ENCODE measurements around the gene CORO6.

The CORO6 gene

DNA sequence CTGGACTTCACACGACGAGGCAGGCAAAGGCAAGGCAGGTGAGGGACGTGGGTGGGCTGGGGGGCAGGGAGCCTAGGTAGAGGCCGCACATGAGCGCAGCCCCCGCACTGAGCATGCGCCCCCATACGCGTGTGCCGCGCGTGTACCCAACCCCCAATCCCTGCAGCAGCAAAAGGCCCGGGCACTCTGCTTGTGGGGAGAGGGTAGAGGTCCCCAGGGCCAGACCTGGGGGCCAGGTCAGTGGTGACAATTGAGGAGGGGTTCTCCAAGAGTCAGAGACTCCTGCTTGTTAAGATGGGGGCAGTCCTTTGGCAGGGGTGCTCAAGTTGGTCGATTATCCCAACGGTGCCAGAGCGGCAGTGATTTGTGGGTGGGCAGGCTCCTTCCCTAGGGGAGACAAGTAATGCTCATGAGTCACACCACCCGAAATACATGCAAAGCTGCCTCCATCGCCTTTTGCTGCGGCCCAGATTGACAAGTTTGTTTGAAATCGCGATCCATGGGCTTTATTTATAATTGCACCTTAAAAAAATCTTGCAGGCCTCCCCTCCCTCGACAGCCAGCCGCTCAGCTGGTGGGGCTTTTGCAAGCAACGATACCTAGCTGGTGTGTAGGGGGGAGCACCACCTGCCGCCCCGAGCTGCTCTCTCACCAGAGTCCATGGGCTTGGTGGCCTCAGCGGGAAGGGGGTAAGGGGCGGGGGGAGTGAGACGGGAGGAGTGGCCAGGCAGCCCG lies 32.1 kb downstream of the CORO6 start:
- DNase-seq (ENCODE audit: low read depth), result no peak

DNA sequence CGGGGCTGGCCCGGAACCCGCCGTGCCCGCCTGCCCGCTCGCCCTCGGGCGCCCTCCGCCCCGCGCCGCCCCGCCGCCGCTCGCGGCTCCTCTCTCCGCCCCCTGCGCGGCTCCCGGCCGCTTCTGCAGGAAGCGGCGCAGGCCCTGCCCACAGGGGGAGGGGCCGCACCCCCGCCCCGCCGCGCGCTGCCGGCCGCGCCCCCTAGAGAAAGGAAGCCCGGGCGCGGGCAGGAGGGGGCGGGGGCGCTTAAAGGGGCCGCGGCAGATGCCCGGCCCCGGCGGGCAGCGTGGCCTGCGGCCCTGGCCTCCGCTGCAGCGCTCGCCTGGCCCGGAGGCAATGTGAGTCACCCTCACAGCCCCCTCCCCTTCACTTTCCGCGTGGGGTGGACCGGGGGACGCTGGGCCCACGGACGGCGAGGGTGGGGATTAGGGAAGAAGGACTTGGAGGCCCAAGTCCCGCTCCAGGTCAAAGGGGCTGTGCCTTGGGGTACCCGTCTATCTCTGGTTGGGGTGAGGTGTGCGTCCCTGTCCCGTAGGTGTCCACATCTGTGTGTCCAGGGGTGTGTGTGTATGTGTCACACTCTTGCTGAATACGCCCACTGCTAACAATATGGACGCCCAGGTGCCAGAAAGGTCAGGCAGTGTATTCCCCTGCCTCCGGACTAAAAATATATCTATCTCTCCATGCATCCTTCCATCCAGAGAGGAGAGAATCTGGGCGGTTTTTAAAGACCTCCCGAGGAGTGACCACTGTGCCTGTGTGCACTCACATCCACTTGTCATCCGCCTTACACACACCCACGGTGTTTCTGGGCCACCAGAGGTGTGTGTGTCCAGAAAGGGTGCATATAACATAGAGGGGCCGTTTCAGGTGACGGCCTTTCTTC lies 32.9 kb downstream of the CORO6 start, which contains the start of gene GIT1:
Gene GIT1 (minus strand): TSS at position 125 of the 887 bp plus-strand sequence. CDS start 270 bp downstream, outside the sequence.
- DNase-seq (ENCODE audit: low read depth), result peak; percentile 77

DNA sequence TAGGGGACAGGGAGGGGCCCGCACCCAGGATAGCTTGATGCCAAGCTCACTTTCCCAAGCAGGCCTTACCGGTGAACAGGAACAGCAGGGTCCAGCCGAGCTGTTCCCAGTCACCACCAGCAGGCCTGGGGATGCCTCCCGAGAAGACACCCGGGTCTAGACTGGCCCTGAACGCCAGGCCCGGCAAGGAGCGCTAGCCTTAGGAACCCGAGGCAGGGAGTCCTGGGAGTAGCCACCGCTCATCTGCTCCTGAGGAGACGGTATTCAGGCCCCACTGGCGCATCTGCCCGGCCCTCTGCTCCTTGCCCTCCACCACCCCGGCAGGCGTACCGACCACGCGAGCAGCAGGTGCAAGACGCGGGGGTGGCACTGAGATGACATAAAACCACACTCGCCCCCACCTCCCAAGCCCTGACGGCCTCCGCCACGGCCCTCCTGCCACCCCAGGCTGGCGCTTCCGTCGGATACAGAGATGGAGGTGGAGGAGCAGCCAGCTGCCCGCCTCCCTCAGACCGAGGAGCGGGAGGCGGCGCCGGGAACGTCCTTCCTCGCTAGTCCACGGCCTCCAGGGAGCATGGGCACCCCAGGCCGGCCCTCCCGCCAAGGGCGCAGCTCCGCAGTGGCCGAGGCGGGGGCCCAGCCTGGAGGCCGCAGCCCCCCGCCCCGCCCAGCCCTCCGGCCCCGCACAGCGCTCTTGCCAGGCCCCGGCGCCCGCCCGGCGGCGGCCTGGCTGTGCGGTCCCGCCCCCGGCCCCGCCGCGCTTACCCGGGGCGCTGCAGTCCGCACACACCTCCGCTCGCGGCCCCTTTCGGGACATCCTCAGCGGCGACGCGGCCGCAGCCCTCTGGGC lies 33.9 kb downstream of the CORO6 start:
- DNase-seq (ENCODE audit: low read depth), result no peak

DNA sequence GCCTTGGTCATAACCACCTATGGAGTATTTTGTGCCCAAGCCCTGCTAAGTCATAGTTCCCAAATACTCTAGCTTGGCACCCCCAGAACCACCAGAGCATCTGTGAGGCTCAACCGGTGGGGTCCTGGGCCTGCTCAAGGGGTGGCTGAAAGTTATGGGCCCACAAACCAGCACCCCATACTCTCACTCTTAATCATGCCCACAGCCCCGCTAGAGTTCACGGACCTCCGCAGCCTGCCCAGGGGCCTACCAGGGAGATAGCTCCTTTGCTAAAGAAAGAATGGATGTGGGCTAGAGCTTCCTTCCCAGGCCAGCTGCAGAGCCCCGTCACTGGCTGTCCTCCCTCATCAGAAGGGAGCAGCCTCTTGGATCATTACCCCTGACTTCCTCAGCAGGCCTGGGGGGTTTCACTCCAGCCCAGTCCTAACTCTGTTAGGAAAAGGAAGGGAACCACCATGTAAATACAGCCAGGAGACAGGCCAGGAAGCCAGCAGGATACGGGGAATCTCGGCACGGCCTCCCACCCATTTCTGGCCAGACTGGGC lies 34.6 kb downstream of the CORO6 start:
- DNase-seq (ENCODE audit: low read depth), result no peak

DNA sequence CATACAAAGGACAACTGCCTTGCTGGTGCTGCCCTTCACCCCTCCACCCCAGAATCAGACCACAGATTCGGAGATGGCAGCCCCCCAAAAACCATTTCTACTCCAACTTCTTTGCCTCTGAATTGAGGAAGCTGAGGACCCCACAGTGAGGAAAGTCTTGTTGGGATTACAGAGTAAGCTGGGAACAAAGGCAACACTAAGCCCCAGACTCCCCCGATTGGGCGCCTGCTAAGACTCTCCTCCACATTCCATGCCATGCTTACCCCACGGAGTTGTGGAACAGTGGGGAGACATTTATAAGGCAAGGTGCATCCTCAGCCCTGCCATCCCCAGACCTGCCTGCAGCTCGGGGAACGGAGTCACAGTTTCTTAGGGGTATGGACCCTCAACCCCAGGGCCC lies 35.1 kb downstream of the CORO6 start:
- DNase-seq (ENCODE audit: low read depth), result no peak

DNA sequence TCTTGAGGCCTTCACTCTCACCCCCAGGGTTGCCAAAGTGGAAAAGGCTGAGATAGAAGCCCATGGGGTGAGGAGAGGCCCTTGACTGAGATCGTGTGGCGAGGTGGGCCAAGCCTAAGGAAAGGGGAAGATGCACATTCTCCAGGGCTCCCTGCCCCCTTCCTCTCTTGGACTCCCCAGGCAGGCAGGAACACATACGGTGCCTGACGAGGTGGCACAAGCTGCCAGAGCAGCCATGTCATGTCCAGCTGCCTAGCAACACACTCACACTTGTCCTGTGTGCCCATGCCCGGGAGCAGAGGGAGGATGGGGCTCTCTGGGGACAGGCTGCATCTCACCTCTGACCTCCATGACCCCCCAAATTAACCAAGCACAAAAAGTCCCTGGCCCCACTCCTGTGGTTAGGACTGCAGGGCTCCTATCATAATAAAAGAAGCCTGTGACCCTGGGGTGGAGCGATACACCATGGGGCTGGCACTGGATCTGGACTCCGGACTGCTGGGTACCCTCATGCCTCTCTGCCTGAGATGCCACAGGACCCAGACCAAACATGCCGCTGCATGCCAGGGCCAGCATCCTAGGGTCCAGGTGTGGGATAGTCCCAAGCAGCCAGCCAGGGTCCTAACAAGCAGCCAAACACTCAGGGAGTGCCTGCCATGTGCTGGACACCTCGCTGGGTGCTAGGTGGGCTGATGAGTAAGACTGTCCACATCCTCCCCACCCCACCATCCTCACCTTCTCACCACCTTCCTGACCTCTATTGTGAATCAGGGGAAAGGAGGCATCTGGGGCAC lies 35.8 kb downstream of the CORO6 start:
- no peak for DNase-seq (ENCODE audit: low read depth)

DNA sequence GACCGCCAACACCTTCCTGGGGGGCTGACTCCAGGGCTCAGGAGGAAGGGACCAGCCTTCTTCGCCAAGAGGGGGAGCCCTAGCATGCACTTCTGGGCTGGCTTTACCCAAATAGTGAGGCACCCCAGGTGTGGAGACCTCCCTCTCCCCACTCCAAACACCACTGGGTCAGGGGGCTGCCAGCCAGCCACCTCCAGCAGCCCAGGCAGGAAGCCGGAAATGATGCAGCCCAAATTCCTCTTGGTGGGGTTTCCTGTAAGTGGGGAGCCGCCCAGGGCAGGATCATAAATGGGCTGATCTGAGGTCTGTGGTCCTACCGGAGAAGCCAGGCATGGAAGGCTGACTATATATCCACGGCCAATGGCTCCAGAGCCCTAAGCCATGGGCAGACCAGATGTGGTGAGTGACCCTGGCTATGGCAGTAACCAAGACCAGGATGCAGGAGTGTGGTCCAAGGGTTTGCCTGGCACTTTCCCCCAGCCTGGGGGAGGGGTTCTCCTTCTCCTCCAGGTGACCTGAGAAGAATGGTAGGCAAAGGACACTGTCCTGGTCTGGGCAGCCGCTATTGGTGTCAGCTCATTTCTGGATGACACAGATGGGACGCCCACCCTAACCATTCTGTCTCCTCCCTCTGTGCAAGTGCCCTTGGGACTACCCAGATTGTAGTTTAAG lies 37.5 kb downstream of the CORO6 start:
- DNase-seq (ENCODE audit: low read depth), result no peak

DNA sequence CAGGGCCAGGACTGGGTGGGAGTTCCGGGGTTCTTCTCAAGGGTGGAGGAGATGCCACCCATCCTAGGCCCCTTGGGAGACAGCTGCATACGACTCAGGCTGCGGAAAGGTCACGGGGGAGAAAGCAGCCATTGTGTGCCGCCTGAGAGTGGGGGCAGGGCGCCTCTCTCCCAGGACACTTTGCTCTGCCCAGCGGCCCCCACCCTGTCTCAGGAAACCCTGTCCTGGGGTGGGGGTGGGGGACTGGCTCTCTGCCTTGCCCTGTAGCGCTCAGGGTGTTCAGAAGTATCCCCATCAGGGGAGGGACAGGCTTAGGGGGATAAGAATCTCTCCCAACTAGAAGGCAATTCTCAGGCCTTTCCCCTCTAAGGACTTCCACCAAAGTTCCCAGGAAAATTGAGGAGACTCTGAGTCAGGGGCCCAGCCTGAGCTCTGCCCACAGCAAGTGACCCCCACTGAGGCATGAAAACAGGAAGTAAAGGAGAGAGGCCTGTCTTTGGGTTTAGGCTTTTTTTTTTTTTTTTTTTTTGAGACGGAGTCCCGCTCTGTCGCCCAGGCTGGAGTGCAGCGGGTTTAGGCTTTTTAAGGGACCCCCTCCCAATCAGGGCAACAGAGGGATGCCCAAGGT lies 38.1 kb downstream of the CORO6 start:
- DNase-seq (ENCODE audit: low read depth), result no peak

DNA sequence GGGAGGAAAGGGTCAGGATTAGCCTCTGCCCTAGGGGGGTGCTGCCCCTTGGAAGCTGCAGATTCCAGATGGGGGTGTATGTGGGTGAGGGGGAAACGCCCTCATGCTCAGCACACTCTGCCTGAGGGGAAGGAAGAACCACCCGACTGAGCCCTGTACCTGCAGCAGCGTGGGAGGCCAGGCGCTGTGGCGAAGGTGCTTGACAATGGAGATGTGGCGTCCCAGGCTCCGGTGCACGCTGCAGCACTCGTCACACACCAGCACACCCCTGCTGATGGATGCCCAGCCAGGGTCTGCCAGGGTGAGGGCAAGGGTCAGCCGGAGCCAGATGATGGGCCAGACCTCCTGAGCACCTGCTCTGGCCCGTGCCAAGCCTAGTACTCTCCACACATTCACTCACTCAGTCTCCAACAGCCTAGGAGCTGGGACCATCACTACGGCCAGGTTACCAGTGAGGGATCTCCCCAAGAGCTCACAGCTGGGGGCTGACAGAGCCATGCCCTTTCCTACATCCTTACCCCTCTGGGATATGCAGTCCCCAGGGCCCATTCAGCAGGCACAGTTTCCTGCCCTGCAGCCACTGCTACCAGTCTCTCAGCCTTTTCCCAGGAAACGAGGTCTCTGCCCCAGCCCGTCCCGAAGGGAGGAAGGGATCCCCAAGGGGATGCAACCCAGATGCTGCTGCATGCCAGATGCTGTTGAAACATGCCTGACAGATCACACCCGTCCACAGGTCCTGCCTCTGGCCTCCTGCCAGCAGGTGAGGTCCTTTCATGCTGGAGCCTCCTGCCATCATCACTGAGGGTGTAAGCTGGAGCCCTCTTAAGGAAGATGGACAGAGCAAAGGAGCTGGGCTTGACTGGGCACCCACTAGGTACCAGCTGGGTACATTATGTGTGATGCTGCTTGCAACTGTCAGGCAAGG lies 39.1 kb downstream of the CORO6 start:
- no peak for DNase-seq (ENCODE audit: low read depth)

DNA sequence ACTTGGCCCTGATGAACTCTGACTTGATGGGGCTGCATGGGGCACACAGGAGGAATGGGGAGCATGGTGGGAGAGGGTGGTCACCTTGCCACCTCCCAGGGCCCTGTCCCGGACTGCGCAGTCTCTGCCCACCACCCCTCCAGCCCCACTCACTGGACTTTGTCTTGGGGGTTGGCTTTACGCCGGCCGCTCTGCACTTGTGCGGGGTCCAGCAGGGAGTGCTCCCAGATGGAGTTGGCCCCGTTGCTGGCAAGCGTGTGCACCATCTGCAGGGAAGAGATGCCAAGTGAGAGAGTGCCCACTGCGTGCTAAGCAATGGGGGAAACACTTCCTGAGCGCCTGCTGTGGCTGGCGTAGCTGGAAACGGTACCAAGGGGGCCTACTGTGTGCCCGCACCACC lies 39.9 kb downstream of the CORO6 start:
- no peak for DNase-seq (ENCODE audit: low read depth)

DNA sequence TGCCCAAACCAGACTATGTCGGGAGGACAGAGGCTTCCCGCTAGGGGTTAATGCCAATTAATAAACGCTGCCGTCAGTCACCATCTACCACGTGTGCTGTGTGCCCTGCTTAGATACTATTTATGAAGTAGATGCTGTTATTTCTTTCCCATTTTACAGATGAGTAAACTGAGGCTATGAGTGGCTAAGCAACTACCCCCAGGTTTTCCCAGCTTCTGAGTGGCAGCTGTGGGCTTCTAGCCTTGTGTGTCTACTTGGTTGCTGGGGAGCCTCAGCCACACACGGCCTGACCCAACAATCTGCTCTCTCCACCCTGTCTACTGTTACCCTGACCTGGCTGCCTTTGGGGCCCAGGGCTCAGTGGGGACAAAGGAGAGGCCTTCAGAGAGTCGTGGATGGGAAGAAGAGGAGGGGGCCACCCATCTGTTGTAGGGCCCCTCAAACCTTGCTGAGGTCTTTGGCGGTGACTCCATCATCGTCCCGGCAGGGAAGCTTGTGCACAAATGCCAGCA lies 40.4 kb downstream of the CORO6 start:
- no peak for DNase-seq (ENCODE audit: low read depth)

DNA sequence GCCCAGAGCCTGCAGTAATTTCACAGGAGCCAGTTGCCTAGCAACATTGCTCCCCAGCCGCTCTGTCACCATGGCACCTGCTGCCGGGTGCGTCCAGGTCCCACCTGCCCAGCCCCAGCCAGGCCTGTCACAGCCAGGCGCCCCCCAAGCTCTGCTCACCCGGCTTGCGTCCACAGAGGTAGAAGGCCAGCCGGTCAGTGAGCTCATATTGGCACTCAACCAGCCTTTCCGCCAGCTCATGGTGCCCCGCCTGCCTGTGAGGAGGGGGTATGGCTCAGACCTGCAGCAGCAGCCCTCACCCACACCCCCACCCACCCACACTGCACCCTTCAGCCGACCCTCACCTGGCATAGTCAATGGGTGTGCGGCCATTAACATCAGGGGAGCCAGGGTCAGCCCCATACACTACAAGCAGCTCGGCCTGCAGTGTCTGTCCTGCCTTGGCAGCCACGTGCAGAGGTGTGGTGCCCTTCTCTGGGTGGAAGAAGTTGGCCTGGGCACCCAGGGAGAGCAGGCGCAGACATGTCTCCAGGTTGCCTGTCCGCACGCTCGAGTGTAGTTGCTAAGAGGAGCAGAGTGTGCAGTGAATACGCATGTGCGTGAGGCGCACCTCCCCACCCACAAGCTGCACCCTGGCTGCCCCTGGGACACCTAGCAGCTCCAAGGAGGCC lies 41.0 kb downstream of the CORO6 start:
- no peak for DNase-seq (ENCODE audit: low read depth)

DNA sequence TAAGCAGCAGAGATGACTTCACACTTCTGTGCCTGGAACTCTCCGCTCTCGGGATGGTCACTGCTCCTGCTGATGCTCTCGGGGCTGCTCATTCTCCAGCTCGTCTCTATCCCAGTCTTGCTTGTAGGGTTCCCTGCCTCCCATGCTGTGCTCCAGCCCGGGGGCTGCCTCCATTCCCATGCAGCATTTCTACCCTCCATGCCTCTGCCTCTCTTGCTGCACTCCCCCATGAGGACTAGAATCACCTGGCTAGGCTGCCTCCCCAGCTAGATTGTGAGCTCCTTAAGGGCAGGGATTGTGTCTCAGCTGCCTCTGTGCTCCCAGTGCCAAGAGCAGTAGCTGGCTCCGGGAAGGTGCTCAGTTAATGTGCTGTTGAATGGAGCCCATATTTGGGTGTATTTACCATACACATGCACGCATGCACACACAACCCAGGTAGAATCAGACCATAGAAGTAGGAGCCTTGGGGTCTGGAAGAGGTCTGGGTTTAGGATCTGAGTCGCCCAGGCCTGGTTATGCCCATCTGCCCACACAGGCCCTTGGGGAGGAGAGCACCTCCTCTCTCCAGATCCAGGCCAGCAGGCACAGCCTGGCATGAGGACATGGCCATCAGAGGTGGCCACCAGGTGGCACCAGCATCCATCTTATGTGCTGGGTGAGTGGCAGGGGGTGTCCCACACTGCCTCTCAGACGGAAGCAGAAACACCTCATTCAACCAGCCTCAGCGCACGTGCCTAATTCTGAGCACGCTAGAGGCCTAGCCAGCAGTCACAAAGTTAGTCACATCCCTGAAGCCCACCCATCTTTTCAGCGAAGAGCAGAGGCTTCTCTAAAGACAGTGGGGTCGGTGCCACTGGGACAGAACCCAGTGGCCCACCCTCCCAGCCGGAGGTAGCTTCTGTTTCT lies 42.6 kb downstream of the CORO6 start:
- peak; percentile 85 for DNase-seq (ENCODE audit: low read depth)

DNA sequence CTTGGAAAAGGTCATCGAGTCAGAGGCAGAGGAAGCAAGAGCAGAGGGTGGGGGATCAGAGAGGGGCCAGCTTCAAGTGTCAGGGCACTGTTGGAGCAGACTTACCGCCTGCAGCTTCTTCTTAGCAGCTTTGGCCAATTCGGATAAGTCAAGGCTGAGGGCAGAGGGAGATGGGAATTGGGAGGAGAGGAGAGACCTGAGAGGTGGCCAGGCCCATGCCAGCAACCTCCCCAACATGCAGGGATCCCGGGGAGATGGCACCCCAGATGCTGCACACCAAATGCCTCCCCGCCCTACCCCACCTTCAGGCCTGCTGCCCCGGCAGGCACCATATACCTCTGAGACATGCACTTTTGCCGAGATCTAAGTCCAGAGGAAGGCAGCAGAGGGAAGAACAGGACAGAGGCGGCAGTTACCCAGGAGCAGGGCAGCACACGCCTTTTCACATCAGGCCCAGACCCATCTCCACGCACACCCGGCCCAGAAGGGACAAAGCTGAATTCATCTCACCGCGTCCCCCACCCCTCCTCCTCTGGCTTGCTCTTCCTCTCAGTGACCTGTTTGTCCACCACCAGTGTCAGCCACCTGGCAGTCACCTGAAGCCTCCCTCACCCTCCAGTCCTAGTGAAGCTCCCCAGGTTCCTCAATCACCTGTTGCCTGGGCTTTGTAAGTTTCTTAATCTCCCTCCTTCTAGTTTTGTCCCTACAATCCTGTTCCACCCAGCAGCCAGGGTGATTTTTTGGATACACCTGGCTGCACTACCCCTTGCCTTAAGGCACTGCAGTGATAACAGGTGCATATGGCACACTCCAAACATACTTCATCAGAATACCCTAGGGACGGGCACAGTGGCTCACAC lies 43.9 kb downstream of the CORO6 start:
- DNase-seq (ENCODE audit: low read depth), result no peak

DNA sequence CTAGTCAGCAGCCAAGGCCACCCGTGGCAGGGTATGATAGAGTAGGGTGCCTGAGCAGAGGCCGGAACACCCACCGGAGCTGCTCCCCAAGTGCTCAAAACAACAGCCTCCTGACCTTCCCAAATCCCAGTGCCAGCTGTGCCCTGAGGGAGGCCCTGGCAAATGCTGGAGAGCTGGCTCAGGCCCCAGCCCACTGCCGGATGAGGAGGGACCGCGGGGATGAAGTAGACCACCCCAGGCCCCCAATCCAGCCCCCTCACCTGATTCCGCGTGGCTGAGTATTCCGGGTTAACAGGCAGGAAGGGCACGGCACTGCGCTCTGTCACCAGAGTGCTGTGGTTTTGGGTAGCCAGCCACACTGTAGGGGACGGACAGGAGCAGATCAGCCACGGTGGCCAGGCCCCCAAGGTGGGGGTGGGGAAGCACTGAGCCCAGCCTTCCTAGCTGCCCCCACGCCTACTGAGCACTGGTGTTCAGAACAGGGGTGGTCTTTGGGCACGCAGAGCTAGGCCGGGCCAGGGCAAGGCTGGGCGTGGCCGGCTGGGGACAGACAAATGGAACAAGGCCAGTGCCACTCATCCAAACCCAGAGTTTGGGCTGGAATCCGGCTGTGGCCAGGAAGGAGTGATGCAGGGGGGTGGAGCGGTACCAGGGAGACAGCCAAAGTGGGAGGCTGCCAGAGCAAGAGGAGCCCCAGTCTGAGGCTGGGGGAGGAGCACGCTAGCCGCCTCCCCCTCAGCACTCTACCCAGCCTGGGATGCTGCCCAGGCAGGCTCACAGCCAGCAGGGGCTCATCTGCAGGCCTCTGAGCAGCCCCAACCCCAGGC lies 45.1 kb downstream of the CORO6 start:
- no peak for DNase-seq (ENCODE audit: low read depth)

Measured in activated T-cell treated with anti-CD3 and anti-CD28 coated beads for 1 hour (primary cell).